Measurements from ENCODE around the gene TSPAN16. TPM values are rescaled to one million over a fixed set of nuclear protein-coding genes. Genes with fewer than 3 reads are reported as not detected.

Gene TSPAN16
- total and polyA plus RNA-seq, 2 experiments from 2014 or later: not detected

DNA sequence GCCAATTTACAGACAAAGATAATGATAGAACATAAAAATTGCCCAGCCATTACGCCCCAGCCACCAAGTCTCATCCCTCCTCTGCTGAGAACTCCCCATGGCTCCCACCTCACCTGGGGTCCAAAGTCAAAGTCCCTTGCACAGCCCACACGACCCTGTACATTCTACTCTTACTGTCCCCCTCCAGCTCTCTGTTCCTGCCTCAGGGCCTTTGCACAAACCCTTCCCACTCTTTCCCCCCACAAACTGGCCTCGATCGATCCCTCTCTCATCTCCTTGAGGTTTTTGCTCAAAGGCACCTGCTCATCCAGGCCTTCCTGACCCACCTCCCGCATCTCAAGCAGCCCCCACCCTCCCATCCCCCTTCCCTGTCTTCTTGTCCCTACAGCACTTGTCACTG, 35.0 kb upstream of the TSPAN16 start:
- H3K4me1 ChIP-seq (ENCODE audit: insufficient read depth): no peaks in the 10 kb centered on the region
- ATAC-seq (no peak), DNase-seq (ENCODE audit: low spot score) (no peak)
- H3F3A ChIP-seq (replicated peaks; ENCODE audit: low read depth): no peaks in the 10 kb centered on the region
- Mint-ChIP-seq H3K36me3 (ENCODE audit: low read depth) (peaks cover 3% of the 10 kb centered on the region; the same call in 1 of the 3 replicates), H3K4me1 (peaks cover 18% of the 10 kb centered on the region), H3K4me3 (peak overlapping the region; percentile 74), H3K9me3 (no peaks in the 10 kb centered on the region), H3K27me3 (ENCODE audit: insufficient read depth, low read depth, poor library complexity) (peaks cover 12% of the 10 kb centered on the region), H3K27ac (no peak overlapping the region)
- no peak overlapping the region for H3K27ac ChIP-seq (ENCODE audit: low read depth)
- no peaks in the 10 kb centered on the region for H3K27me3 ChIP-seq (ENCODE audit: insufficient read depth)
- TF ChIP-seq, protein P1, sequence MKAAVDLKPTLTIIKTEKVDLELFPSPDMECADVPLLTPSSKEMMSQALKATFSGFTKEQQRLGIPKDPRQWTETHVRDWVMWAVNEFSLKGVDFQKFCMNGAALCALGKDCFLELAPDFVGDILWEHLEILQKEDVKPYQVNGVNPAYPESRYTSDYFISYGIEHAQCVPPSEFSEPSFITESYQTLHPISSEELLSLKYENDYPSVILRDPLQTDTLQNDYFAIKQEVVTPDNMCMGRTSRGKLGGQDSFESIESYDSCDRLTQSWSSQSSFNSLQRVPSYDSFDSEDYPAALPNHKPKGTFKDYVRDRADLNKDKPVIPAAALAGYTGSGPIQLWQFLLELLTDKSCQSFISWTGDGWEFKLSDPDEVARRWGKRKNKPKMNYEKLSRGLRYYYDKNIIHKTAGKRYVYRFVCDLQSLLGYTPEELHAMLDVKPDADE (IDR thresholded peaks at IDR 0.05): no peak
- no peak for TF ChIP-seq CREB1 (CRISPR knock-in tag; IDR thresholded peaks at IDR 0.05; ENCODE audit: low read depth)
- no peak for TF ChIP-seq EZH2phosphoT487 (IDR thresholded peaks at IDR 0.05; ENCODE audit: unreplicated experiment)
- TF ChIP-seq POLR2AphosphoS5 (IDR thresholded peaks at IDR 0.05; ENCODE audit: low read depth): no peak
- TF ChIP-seq, protein P2, sequence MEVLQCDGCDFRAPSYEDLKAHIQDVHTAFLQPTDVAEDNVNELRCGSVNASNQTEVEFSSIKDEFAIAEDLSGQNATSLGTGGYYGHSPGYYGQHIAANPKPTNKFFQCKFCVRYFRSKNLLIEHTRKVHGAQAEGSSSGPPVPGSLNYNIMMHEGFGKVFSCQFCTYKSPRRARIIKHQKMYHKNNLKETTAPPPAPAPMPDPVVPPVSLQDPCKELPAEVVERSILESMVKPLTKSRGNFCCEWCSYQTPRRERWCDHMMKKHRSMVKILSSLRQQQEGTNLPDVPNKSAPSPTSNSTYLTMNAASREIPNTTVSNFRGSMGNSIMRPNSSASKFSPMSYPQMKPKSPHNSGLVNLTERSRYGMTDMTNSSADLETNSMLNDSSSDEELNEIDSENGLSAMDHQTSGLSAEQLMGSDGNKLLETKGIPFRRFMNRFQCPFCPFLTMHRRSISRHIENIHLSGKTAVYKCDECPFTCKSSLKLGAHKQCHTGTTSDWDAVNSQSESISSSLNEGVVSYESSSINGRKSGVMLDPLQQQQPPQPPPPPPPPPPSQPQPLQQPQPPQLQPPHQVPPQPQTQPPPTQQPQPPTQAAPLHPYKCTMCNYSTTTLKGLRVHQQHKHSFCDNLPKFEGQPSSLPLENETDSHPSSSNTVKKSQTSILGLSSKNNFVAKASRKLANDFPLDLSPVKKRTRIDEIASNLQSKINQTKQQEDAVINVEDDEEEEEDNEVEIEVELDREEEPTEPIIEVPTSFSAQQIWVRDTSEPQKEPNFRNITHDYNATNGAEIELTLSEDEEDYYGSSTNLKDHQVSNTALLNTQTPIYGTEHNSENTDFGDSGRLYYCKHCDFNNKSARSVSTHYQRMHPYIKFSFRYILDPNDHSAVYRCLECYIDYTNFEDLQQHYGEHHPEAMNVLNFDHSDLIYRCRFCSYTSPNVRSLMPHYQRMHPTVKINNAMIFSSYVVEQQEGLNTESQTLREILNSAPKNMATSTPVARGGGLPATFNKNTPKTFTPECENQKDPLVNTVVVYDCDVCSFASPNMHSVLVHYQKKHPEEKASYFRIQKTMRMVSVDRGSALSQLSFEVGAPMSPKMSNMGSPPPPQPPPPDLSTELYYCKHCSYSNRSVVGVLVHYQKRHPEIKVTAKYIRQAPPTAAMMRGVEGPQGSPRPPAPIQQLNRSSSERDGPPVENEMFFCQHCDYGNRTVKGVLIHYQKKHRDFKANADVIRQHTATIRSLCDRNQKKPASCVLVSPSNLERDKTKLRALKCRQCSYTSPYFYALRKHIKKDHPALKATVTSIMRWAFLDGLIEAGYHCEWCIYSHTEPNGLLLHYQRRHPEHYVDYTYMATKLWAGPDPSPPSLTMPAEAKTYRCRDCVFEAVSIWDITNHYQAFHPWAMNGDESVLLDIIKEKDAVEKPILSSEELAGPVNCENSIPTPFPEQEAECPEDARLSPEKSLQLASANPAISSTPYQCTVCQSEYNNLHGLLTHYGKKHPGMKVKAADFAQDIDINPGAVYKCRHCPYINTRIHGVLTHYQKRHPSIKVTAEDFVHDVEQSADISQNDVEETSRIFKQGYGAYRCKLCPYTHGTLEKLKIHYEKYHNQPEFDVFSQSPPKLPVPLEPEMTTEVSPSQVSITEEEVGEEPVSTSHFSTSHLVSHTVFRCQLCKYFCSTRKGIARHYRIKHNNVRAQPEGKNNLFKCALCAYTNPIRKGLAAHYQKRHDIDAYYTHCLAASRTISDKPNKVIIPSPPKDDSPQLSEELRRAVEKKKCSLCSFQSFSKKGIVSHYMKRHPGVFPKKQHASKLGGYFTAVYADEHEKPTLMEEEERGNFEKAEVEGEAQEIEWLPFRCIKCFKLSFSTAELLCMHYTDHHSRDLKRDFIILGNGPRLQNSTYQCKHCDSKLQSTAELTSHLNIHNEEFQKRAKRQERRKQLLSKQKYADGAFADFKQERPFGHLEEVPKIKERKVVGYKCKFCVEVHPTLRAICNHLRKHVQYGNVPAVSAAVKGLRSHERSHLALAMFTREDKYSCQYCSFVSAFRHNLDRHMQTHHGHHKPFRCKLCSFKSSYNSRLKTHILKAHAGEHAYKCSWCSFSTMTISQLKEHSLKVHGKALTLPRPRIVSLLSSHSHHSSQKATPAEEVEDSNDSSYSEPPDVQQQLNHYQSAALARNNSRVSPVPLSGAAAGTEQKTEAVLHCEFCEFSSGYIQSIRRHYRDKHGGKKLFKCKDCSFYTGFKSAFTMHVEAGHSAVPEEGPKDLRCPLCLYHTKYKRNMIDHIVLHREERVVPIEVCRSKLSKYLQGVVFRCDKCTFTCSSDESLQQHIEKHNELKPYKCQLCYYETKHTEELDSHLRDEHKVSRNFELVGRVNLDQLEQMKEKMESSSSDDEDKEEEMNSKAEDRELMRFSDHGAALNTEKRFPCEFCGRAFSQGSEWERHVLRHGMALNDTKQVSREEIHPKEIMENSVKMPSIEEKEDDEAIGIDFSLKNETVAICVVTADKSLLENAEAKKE (CRISPR knock-in tag; IDR thresholded peaks at IDR 0.05): no peak
- no peak for TF ChIP-seq NANOG (IDR thresholded peaks at IDR 0.05; ENCODE audit: borderline replicate concordance)
- TF ChIP-seq STAT1 (IDR thresholded peaks at IDR 0.05; ENCODE audit: unreplicated experiment): no peak
- no peak for TF ChIP-seq EZH2 (IDR thresholded peaks at IDR 0.05; ENCODE audit: low read depth, unreplicated experiment)
- TF ChIP-seq, protein P3, sequence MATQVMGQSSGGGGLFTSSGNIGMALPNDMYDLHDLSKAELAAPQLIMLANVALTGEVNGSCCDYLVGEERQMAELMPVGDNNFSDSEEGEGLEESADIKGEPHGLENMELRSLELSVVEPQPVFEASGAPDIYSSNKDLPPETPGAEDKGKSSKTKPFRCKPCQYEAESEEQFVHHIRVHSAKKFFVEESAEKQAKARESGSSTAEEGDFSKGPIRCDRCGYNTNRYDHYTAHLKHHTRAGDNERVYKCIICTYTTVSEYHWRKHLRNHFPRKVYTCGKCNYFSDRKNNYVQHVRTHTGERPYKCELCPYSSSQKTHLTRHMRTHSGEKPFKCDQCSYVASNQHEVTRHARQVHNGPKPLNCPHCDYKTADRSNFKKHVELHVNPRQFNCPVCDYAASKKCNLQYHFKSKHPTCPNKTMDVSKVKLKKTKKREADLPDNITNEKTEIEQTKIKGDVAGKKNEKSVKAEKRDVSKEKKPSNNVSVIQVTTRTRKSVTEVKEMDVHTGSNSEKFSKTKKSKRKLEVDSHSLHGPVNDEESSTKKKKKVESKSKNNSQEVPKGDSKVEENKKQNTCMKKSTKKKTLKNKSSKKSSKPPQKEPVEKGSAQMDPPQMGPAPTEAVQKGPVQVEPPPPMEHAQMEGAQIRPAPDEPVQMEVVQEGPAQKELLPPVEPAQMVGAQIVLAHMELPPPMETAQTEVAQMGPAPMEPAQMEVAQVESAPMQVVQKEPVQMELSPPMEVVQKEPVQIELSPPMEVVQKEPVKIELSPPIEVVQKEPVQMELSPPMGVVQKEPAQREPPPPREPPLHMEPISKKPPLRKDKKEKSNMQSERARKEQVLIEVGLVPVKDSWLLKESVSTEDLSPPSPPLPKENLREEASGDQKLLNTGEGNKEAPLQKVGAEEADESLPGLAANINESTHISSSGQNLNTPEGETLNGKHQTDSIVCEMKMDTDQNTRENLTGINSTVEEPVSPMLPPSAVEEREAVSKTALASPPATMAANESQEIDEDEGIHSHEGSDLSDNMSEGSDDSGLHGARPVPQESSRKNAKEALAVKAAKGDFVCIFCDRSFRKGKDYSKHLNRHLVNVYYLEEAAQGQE (IDR thresholded peaks at IDR 0.05; ENCODE audit: unreplicated experiment): no peak
- TF ChIP-seq ZNF114 (CRISPR knock-in tag; IDR thresholded peaks at IDR 0.05): no peak
- TF ChIP-seq, protein P4, sequence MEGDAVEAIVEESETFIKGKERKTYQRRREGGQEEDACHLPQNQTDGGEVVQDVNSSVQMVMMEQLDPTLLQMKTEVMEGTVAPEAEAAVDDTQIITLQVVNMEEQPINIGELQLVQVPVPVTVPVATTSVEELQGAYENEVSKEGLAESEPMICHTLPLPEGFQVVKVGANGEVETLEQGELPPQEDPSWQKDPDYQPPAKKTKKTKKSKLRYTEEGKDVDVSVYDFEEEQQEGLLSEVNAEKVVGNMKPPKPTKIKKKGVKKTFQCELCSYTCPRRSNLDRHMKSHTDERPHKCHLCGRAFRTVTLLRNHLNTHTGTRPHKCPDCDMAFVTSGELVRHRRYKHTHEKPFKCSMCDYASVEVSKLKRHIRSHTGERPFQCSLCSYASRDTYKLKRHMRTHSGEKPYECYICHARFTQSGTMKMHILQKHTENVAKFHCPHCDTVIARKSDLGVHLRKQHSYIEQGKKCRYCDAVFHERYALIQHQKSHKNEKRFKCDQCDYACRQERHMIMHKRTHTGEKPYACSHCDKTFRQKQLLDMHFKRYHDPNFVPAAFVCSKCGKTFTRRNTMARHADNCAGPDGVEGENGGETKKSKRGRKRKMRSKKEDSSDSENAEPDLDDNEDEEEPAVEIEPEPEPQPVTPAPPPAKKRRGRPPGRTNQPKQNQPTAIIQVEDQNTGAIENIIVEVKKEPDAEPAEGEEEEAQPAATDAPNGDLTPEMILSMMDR (conservative IDR thresholded peaks at IDR 0.05; ENCODE audit: low read depth in 2 of 2): no peak
- no peak for TF ChIP-seq JUNB (IDR thresholded peaks at IDR 0.05; ENCODE audit: unreplicated experiment)
- no peak for TF ChIP-seq ZNF331 (CRISPR knock-in tag; IDR thresholded peaks at IDR 0.05; ENCODE audit: low read depth)
- H3K4me2 ChIP-seq: peak overlapping the region; percentile 89
- H2AFZ ChIP-seq: no peak overlapping the region
- H3K36me3 ChIP-seq (ENCODE audit: insufficient read depth): no peaks in the 10 kb centered on the region
- no peaks in the 10 kb centered on the region for H3K9me2 ChIP-seq (ENCODE audit: insufficient read depth)
- peaks cover 19% of the 10 kb centered on the region for H3K79me2 ChIP-seq (replicated peaks; ENCODE audit: insufficient read depth)
- H4K20me1 ChIP-seq (replicated peaks; ENCODE audit: insufficient read depth): no peaks in the 10 kb centered on the region; the same call in 1 of the 2 replicates
- peak overlapping the region; percentile 96 for H3K4me3 ChIP-seq
